ENCODE data around the gene NLRC4.

- TF ChIP-seq USF1 (IDR thresholded peaks at IDR 0.05) = no peak
- TF ChIP-seq YY1 (IDR thresholded peaks at IDR 0.05; ENCODE audit: low read depth) = no peak
- no peak for TF ChIP-seq CEBPB (IDR thresholded peaks at IDR 0.05)
Measured at GRCh38 chr2:32237996-32238395, 26.7 kb downstream of the NLRC4 start.
